Right kidney (tissue), 1 donor: Measurements from ENCODE around the gene CRHR1.

Experiments used
- DNase-seq: peaks from one replicate; pipeline ENCODE4 v3.0.0-alpha.2; 2016

The CRHR1 gene

DNA sequence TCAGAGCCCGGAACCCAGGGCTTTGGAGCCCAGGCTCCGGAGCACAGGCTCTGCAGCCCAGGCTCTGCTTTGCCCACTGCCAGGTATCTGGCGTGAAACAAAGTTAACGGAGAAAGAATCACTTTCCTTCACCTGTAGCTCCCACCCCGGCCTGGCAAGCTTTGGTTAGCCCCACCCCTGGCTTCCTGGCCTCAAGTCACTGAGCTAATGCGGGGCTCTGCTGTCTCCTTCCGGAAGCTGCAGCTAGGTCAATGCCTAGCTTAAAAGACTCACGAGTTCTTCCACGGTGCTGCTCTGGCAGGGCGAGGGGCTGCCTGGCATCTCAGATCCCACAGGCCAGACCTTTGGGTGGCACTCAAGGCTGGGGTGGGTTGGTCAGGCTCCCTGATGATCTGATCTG is 39.5 kb downstream of the CRHR1 start:
- DNase-seq = no peak

DNA sequence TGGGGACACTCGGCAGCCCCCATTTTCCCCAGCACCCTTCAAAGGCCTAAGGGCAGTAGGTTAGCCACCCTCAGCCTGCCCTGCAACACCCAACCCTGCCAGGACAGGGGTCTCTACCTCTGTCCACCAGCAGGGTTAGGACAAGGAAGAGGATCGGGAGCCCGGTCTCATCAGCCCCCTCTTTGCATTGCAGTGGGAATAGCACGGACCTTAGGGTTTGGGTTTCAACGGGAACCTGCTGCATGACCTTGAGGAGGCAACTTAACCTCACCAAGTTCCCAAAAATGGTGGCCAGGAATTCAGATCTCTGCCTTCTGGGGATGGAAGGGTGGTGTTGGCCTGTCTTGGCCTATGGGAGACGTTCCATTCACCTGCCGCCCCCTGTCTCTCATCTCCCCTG is 40.4 kb downstream of the CRHR1 start:
- no peak for DNase-seq

DNA sequence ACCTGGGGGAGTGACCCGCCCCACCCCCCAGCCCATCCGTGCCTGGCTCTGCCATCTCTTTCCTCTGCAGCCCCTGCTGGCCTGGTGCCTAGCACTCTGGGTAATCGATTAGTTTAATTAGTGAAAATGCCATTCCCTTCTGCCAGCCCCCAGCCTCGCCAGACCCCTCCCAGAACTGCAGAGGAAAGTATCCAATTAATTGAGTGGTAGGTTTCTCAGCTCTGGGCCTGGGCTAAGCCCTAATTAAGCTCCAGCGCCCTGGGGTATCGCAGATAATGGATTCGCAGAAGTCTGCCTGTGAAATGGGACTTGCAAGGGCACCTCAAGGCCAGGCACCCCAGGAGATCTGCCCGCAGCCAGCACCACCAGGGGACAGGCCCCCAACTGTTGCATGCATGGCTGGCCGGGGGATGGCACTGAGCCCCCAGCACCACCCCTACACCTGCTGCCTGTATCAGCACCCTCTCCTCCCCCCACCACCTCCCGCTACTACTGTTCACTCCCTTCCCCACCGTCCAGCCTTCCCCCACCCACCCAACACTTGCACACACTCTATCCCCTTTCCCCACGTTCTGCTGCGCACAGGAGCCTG is 40.9 kb downstream of the CRHR1 start:
- no peak for DNase-seq

DNA sequence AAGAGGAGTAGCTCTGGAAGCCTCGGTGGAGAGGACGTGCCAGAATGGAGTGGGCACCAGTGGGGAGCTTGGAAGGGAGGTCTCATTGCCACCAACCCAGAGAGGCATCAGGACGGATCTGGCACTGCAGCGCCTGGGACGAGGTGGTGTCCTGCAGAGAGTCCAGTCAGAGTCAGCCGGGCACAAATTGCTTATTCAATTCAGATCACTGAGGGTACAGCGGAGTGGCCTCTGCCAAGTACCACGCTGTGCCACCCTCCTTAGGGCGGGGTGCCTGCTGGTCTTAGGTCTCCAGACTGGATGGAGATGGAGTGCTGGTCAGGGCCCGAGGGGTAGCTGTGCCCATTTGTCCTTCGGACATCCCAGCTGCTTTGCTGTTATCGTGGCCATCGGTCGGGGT is 41.7 kb downstream of the CRHR1 start:
- no peak for DNase-seq

DNA sequence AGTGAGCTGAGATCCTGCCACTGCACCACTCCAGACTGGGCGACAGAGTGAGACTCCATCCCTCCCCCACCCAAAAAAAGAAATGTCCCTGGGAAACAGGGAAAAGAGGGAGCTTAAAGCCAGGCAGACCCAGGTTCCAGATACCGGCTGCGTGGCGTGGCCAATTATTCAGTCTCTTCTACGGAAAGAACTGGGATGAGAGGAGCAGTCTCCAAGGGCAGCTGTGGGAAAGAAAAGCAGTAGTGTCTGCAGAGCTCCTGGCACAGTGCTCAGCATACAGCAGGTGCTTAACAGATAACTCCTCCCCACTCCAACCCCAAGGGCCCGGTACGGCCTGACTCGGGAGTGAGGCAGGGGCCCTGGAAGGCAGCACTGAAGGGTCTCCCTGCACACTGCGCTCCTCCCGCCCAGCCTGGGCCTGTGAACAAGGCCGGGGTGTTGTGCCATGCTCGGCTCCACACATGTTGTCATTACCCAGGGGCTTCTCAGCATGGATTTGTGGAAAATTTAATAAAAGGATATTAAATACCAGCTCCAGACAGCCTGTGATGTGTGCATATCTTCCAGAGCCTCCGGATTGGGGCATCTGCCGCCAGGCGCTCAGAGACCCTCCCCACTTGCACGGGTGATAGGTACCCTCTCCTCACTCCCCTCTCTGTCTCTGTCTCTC is 42.9 kb downstream of the CRHR1 start:
- no peak for DNase-seq

DNA sequence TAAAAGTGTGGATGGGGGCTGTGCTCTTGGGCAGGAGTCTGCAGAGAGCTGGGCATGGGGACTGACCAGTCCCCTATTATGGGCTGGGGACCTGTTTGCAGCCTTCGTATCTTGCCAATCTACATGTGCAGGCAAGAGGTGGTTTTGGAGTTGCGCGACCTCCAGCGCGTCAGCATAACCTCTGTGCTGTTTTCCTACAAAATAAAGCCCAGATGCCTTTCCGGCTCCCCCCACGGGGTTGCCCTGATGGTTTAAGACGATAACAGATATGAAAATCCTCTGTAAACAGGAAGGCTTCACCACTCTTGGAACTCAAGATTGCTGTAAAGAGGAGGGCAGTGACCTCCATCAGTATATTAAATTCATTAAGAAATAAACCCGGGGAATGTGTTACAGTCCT is 44.1 kb downstream of the CRHR1 start:
- no peak for DNase-seq

DNA sequence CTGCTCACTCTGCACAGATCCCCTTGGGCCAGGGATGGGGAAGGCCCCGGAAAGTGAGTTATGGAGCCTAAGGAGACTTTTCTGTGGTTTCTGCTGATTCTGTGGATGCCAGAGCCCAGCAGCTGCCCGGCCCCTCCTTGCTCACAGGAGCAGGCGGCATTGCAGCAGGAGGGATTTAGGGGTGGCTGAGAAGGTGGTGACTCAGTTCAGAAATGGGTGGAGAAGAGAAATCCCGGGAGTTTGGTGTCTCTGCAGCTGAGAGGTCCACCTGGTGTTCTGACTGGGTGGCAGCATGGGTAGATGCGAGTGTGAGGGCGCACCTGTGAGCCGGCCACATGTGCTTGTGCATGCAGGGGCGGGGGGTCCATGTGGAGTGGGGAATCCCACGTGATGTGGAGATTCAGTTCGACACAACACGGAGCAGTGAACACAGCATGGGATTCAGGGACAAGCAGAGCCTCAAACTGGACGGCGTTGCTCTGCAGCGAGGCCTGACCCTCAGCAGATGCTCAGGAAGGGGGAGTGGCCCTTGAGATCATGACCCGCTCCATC is 44.5 kb downstream of the CRHR1 start:
- DNase-seq = no peak

DNA sequence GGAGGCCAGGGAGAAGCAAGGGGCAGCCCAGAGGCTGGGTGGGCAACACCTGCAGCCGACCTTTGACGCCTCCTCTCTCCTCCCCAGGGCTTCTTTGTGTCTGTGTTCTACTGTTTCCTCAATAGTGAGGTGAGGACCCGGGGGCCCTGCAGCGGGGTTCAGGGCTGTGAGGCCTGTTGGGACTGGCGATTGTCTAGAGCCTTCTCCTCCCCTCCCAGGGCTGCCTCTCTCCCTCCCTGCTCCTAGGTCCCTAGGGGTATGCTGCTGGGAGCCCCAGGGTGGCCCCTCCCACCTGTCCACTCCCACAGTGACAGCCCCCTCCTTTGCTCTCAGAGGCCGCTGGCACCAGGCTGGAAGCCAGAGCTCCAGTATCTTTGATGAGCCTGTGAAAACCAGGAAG is 49.8 kb downstream of the CRHR1 start:
- no peak for DNase-seq

DNA sequence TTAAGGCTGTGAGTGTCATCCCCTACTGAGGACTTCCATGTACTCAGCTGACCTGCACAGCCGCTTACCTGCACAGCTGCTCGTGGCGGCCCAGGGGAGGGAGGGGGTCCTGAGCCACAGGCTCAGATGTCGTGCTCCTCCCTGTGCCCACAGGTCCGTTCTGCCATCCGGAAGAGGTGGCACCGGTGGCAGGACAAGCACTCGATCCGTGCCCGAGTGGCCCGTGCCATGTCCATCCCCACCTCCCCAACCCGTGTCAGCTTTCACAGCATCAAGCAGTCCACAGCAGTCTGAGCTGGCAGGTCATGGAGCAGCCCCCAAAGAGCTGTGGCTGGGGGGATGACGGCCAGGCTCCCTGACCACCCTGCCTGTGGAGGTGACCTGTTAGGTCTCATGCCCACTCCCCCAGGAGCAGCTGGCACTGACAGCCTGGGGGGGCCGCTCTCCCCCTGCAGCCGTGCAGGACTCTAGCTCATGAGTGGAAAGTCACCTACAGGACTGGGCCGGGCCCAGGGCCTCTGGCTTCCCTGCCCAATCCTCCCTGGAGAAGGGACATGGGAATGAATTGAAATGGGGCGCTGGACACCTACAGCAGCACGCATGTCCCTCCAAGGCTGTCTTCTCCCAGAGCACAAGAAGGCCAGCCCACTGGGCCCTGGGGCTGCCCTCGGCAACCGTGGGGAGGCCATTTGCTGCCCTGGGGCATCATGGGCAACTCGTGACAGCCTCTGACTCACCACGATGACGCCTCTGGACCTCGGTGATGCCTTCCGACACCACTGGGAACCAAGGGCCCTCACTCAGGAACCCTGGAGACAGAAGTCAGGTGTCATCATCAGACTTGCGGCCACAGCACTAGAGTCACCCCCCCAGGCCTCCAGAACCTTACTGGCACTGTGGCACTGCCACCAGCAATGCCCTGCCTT is 50.6 kb downstream of the CRHR1 start:
- no peak for DNase-seq

DNA sequence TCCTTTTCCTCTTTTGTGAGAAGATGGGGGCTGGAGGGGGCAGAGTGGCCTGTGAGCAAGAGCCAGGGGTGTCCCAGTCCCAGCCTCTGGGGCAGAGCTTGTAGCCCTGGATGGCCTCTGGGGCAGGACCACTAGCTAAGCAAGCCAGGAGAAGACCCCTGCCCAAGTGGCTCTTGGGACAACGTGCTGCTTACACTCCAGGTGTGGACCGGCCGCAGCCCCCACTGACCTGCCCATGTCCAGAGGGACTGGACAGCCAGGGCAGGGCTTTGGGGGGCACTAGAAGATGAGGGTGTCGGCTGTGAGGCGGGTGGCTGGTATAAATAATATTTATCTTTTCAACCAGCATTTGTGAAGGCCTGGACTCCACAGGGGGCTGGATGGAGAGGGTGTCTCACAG is 51.4 kb downstream of the CRHR1 start:
- DNase-seq = no peak

DNA sequence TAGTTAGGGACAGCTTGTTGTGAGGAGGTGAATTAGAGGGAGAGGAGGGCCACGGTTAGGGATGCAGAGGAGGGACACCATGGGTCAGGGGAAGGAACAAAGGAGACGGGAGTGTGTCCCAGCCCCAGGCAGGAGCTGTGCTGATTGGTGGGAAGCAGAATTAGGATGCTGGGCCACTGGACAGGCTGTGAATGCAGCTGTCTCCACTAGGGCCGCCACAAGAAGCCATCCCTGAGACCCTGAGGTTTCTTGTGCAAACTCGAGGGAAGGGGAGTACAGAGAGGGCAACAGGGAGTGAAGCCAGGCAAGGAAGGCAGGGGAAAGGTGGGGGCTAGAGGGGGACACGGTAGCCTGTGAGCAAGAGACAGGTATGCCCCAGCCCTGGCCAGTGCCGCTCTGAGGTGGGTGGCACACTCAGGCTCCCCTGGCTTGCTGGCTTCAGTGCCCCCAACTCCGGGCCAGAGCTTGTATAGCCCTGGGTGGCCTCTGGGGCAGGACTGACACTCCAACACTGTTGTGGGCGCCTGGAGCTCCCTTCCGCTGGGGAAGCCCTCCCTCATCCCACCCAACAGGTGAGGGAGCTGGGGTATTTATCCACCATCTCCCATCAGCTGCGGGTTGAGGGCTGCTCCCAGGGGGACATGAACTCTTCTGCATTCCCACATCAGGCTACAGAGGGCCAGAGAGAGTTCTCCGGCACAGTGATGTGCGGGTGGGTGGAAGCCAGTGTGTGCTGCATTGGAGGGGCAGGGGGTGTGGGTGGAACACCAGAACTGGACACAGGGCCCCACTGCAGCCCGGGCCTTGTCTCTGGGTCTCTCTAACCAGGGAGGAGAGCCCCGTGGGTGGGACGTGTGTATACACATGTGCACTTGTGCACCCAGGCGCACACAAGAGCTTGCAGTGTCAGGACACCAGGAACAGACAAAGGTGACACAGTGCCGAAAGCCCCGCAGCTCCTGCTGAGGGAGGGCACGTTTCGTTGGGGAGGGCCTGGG is 52.2 kb downstream of the CRHR1 start:
- DNase-seq = no peak

DNA sequence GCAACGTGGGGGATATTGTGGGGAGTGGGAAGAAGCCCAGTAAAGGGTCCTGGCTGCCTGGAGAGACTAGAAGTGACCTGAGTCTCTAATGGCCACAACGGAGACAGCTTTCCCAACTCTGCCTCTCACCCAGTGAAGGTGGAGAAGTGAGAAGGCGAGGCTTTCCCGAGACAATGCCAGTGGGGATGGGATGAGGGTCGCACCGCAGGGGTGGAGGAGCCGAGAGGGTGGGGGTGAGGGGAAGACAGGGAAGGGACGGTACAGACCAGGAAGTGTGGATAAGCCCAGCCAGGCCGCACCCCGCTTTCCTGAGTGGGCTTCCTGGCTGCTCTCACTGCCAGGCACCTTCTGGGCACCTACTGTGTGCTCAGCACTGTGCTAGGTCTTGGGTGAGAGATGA is 53.1 kb downstream of the CRHR1 start:
- no peak for DNase-seq

DNA sequence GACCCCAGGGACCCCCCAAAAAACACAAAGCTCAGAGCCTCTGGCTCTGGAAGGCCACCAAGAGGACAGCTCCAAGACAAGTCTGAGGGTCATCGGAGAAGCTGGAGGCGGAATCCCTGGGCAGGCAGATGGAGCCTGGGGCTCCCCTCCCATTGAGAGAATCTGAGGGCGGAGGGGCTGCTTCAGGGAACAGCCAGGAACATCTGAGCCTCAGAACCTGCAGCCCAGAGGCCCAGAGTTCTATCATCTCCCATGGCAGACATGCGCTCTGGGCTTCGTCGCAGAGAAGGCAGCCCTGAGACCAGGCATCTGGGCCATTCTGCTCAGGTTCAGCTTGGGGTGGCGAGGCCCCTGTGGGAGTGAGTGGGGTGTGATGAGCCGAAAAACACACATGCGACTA is 53.5 kb downstream of the CRHR1 start:
- no peak for DNase-seq

DNA sequence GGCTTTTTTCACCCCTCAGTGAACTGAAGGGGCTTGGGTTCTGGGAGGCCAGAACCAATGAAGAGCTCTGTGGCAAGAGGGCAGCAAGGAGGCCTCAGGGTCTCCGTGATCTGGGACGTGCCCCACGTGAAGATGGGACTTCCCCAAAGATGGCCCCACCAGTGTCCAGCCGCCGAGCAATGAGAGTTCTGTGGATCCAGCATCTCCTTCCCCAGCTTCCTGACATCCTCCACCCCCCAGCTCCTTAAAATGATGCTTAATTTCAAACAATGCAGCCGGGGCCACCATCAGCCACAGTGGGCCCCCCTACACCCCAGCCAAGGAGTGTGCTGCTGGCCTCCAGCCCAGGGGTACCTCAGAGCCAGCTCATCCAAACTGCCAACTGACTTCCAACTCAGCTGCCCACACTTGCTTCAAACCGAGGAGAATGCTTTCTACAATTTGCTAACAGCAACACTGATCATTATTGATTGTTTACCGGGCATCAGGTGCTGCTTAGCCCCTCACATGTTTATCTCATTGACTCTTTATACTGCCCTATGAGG is 54.7 kb downstream of the CRHR1 start:
- DNase-seq = no peak

DNA sequence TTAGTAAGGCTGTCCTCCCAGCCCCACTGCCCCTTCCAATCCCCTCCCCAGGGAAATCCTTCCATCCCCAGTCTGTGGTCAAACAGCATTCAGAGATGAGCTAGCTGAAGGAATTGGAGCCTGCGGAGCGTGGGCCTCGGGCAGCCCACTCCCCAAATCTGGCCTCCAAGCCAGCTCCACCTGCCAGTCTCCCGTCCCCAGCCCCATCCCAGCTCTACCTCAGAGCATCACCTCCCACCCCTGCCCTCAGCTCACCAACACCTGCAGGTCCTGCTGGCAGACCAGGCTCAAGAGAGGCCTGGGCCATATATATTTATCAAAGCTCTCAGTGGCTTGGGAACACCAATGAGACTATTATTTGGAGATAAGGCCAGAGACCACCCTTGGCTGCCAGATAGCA is 55.3 kb downstream of the CRHR1 start:
- no peak for DNase-seq

DNA sequence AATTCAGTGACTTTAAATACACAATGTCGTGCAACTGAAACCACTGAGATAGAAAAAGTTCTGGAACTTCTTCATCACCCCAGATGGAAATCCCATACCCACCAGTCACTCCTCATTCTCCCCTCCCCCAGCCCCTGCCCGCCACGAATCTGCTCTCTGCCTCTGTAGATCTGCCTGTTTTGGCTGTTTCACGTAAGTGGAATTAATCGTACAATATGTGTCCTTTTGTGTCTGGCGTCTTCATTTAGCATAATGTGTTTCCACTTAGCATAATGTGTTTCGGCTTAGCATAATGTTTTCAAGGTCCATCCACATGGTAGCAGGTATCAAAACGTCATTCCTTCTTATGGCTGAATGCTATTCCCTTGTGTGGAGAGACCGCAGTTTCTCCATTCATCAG is 57.1 kb downstream of the CRHR1 start:
- DNase-seq = no peak

DNA sequence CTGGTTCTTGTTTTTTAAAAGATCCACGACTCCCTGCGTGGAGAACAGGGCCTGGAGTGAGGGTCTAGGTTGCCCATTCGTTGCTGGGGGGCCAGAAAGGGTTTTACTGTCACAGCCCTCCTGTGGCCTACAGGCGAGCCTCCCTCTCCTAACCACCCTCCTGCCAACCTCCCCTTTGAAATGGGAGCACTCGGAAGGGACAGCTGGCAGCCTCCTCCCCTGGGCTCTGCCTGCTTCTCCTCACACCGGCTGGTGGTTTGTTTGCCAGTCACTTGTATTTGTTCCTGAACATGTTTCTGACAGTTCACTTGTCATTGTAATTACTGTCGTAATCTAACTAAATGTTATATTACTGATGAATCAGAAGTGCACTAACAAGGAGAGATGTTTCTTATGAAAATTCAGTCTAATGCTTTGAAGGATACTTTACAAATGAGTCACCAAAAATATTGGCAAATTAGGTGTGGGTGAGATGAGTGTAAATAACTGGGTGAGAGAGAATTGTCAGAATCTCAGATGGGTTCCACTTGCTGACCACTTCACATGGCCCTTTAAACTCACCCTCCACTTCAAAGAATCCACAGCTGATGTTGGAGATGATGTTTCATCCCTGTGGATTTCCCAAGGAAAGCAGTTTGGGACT is 57.9 kb downstream of the CRHR1 start:
- DNase-seq = no peak

DNA sequence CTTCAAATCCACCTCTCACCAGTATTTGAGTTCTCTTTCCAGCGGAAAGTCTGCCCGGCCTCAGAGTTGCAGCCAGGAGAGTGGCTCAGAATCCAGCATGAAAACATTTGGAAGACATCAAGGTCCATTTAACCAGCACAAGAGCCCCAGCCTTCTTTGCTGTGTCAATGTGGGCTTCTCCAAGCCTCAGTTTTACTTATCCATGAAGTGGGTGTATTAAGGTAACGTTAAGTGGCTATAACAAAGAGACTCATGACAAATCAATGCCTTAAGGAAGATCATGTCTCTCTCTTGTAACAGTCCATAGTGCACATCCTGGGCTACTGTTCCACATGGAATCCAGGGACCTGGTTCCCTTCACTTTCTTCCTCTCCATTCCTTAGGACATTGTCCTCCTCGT is 59.6 kb downstream of the CRHR1 start:
- DNase-seq = no peak

DNA sequence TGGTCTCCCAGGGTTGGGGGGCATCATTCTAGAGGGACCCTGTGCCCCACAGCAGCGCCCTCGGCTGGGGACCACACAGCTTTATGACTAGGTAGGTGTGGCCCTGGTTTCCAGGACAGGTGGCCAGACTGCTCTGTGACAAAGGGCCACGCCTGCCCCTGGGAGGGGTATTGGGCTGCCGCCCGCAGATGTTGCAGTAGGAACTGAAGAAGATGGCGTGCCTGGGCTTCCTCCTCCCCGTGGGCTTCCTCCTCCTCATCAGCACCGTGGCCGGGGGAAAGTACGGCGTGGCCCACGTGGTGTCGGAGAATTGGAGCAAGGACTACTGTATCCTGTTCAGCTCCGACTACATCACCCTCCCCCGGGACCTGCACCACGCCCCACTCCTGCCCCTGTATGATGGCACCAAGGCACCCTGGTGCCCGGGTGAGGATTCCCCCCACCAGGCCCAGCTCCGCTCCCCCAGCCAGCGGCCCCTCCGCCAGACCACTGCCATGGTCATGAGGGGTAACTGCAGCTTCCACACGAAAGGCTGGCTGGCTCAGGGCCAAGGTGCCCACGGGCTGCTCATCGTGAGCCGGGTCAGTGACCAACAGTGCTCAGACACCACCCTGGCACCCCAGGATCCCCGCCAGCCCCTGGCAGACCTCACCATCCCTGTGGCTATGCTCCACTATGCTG is 60.7 kb downstream of the CRHR1 start, which contains the start of gene SPPL2C:
Gene SPPL2C, plus strand, starts transcription at position 187 of the 681 bp plus-strand sequence. Its CDS starts 26 bp downstream, at position 213.
- no peak for DNase-seq
